BLaER1 (cell line): ENCODE data around the gene ARID1B.

Experiments used
- H3K27ac ChIP-seq: shearing (Covaris generic); formaldehyde crosslinking; 2 replicates; pipeline ENCODE4 v1.8.1; 2022
- H3K27me3 ChIP-seq: shearing (Covaris generic); formaldehyde crosslinking; 2 replicates; pipeline ENCODE4 v1.8.1; 2022
- H3K36me3 ChIP-seq: shearing (Covaris generic); formaldehyde crosslinking; 2 replicates; pipeline ENCODE4 v1.8.1; 2022
- H3K4me1 ChIP-seq: shearing (Covaris generic); formaldehyde crosslinking; 2 replicates; pipeline ENCODE4 v1.8.1; 2022
- H3K4me2 ChIP-seq: shearing (Covaris generic); formaldehyde crosslinking; 2 replicates; pipeline ENCODE4 v1.8.1; 2022
- H3K4me3 ChIP-seq: shearing (Covaris generic); formaldehyde crosslinking; 2 replicates; pipeline ENCODE4 v1.8.1; 2022
- H3K9ac ChIP-seq: shearing (Covaris generic); formaldehyde crosslinking; 2 replicates; pipeline ENCODE4 v1.8.1; 2022
- H3K9me3 ChIP-seq: shearing (Covaris generic); formaldehyde crosslinking; 2 replicates; pipeline ENCODE4 v1.8.1; 2022
- H4K20me1 ChIP-seq: shearing (Covaris generic); formaldehyde crosslinking; 2 replicates; pipeline ENCODE4 v1.8.1; 2022
- Cebpa-rat ChIP-seq: shearing (Covaris generic); IDR thresholded peaks from 2 replicates; pipeline ENCODE4 v1.8.1; 2022

Gene ARID1B

DNA sequence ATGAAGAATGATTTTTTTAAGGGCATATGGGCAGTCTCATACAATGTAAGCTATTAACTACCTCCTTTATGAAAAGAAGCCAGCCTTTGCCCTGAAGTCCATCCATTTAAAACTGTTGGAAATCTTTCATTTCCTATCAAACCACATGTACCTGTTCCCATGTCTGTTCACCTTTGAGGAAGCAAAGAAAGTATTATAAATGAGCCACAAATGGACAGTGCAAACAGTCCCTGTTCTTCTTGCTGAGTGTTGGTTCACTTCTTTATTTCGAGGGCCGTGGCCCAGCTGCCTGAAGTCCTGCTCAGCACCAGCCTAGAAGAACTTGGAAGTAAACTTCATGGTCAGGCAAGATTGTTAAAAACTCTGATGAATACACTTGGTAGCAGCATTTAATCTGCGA lies 433.8 kb downstream of the ARID1B start:
- H3K27ac ChIP-seq = no peak overlapping the region
- H3K27me3 ChIP-seq = no peaks in the 10 kb centered on the region
- H3K36me3 ChIP-seq = peaks cover 40% of the 10 kb centered on the region
- no peaks in the 10 kb centered on the region for H4K20me1 ChIP-seq
- H3K9me3 ChIP-seq = no peaks in the 10 kb centered on the region
- H3K4me2 ChIP-seq = no peak overlapping the region
- H3K4me3 ChIP-seq = no peak overlapping the region
- peaks cover 5% of the 10 kb centered on the region; the same call in 1 of the 2 replicates for H3K4me1 ChIP-seq
- no peak overlapping the region for H3K9ac ChIP-seq
- TF ChIP-seq Cebpa-rat = no peak

DNA sequence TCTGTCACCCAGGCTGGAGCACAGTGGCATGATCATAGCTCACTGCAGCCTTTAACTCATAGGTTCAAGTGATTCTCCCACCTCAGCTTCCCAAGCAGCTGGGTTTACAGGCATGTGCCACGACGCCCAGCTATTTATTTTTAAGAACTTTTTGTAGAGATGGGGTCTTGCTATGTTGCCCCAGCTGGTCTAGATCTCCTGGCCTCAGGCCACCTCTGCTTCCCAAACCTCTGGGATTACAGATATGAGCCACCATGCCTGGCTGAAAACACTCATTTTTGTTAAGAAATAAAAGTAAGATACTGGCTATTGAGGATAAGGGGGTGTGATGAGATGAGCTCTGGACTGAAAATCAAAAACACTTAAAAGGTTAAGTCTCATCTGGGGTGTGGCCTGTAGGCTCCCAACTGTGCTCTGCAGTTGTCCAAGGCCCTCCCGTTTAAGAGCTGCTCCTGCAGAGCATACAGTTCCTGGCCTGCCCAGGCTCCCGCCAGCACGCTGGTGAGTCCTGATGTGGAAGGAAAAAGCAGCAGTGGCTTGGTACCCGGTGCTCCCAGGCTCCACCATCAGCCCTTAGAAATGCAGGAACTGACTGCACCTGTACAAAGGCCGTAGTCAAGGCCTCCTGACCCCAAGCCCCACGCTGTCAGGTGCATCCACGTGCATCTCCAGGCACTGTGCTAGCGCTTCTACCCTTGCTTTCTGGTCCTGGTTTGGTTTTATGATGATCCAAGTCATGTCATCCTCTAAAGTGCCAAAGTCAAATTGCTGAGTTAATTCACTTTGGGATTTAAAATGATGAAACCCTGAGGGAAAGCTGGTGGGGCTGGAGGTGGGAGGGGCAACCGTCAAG lies 434.7 kb downstream of the ARID1B start:
- no peak overlapping the region for H3K4me2 ChIP-seq
- peaks cover 5% of the 10 kb centered on the region; the same call in 1 of the 2 replicates for H3K4me1 ChIP-seq
- peaks cover 32% of the 10 kb centered on the region for H3K36me3 ChIP-seq
- no peaks in the 10 kb centered on the region for H3K27me3 ChIP-seq
- TF ChIP-seq Cebpa-rat = no peak
- H3K9ac ChIP-seq = no peak overlapping the region
- no peak overlapping the region for H3K4me3 ChIP-seq
- no peaks in the 10 kb centered on the region for H4K20me1 ChIP-seq
- no peaks in the 10 kb centered on the region for H3K9me3 ChIP-seq
- no peak overlapping the region for H3K27ac ChIP-seq

DNA sequence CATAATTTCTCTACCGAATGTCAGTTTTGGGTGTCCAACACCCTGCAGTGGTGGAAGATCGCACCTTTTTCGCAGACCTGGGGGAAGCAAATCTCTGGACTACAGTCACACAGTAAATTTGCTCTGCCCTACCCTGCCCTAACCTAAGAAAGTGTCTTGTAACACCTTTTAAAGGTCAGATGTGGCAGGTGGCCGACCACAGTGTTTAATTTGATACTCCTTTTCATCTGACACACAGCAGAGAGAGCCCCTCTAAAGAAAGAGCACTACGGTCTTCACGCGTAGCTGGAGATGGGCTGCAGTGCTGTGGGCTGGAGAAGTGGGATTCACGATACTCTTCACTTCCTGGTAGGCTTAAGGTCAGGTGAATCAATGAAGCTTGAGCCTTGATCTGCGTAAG lies 436.2 kb downstream of the ARID1B start:
- Histone ChIP-seq H3K36me3 (peaks cover 16% of the 10 kb centered on the region; the same call in 1 of the 2 replicates), H3K9me3 (no peaks in the 10 kb centered on the region), H3K9ac (no peak overlapping the region), H3K27me3 (no peaks in the 10 kb centered on the region), H3K4me3 (no peak overlapping the region), H3K4me1 (peaks cover 9% of the 10 kb centered on the region; the same call in 1 of the 2 replicates), H3K4me2 (no peak overlapping the region), H4K20me1 (no peaks in the 10 kb centered on the region), H3K27ac (no peak overlapping the region)
- no peak for TF ChIP-seq Cebpa-rat

DNA sequence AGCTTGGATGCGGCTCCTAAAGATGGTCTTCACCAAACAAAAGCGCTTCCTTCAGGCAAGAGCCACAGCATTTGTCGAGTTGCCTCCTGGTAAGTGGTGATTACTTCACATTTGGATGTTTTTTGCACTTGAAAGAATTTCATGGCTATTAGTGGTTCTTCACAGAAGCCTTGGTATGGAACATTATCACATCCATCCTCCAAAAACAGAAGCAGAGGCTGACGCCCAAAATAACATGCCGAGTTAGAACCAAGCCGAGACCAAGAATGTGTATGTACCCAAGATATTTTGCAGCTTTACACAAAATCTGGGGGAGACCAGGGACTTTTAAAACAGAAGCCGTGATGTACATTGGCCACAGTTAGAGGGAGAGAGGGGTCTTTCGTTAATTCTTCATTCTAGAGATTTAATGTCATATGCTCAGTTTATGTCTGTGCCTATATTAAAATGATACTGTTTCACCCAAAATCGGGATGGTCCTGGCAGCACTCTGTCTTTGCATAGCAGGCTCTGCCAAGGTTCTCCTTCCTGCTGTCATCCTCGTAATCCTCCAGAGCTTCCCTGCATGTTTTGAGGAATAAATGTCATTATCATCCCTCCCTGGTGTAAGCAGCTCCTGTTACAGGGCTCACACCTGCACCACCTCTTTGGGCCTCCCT lies 436.9 kb downstream of the ARID1B start:
- peaks cover 15% of the 10 kb centered on the region; the same call in 1 of the 2 replicates for H3K36me3 ChIP-seq
- H4K20me1 ChIP-seq = no peaks in the 10 kb centered on the region
- no peak overlapping the region for H3K4me2 ChIP-seq
- no peaks in the 10 kb centered on the region for H3K27me3 ChIP-seq
- peaks cover 11% of the 10 kb centered on the region; the same call in 1 of the 2 replicates for H3K4me1 ChIP-seq
- no peaks in the 10 kb centered on the region for H3K9me3 ChIP-seq
- H3K4me3 ChIP-seq = no peak overlapping the region
- no peak overlapping the region for H3K9ac ChIP-seq
- no peak overlapping the region for H3K27ac ChIP-seq
- TF ChIP-seq Cebpa-rat = no peak

DNA sequence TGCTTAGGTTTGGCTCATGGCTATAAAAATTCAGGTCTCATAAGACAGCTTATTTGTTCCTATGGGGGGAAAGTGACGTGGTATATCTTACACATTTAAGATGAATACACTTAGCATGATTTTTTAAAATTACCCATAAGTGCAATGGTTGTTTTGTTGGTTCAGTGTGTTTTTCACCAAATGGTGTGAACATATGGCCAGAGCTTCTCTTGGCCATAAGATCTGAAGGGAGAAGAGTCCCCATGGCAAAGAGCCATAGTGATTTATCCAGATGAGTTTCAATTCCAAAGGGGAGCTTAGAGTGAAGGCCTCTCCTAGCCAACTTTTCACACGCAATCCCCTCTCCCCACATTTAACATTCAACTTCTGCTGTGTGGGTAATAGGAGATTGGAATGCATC lies 438.5 kb downstream of the ARID1B start:
- no peak overlapping the region for H3K4me2 ChIP-seq
- H3K27me3 ChIP-seq = peaks cover 3% of the 10 kb centered on the region; the same call in 1 of the 2 replicates
- no peaks in the 10 kb centered on the region for H4K20me1 ChIP-seq
- no peaks in the 10 kb centered on the region for H3K9me3 ChIP-seq
- H3K4me1 ChIP-seq = peaks cover 14% of the 10 kb centered on the region; the same call in 1 of the 2 replicates
- no peak overlapping the region for H3K4me3 ChIP-seq
- no peak overlapping the region for H3K27ac ChIP-seq
- 0 out of 2 replicates have a peak, but pooled peaks cover 6% of the 10 kb centered on the region for H3K36me3 ChIP-seq
- no peak overlapping the region for H3K9ac ChIP-seq
- no peak for TF ChIP-seq Cebpa-rat

DNA sequence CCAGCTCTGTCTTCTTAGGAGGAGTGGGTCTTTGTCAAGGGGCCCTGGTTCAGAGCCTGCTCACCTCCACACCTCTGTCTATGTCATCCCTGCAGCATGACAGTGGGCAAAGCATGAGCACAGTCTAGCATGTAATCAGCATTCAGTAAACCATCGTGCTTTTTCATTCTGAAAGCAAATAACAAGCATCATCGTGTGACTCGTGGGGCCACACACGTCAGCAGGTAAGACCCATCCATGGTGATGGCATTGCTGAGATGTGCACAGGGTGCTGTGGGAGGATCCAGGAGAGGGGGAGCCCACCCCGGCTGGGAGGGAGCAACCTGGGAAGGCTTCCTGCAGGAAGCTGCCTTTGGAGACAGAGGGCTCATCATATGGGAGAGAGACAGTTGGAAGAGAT lies 439.4 kb downstream of the ARID1B start:
- peaks cover 12% of the 10 kb centered on the region for H3K27me3 ChIP-seq
- H3K9ac ChIP-seq = no peak overlapping the region
- TF ChIP-seq Cebpa-rat = no peak
- H3K27ac ChIP-seq = no peak overlapping the region
- H3K9me3 ChIP-seq = no peaks in the 10 kb centered on the region
- H3K4me2 ChIP-seq = no peak overlapping the region
- no peak overlapping the region for H3K4me3 ChIP-seq
- no peaks in the 10 kb centered on the region for H4K20me1 ChIP-seq
- H3K36me3 ChIP-seq = no peaks in the 10 kb centered on the region
- peaks cover 20% of the 10 kb centered on the region for H3K4me1 ChIP-seq

DNA sequence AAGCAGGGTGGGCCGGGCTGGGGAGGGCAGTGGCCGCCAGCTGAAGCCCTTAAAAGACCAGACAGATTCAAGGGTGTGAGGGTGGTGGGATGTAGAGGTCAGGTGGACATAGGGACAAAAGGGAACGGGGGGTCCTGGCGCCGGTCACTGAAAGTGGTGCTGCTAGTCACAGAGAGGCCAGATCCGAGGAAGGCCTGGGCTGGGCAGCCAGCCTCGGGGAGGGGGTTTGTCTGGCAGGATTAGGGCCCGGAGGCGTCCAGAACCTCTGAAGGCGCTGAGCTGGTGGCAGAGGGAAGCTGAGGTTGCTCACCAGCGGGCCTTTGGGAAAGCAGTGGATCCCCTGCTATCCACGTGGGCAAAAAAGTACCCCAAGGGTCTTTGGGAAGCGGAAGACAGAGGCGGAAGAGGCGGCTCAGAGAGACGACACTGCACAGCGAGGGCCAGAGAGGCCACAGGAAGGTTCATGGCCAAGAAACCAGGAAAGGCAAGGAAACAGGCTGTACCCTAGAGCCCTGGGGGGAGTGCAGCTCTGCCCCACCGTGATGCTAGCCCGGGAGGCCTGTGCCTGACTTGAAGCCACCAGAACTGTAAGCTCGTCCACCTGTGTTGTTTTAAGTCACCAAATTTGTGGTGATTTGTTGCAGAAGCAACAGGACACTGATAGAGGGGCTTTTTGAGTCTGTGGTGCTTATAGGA lies 440.2 kb downstream of the ARID1B start:
- Histone ChIP-seq H3K27ac (no peak overlapping the region), H3K36me3 (no peaks in the 10 kb centered on the region), H4K20me1 (no peaks in the 10 kb centered on the region), H3K9ac (no peak overlapping the region), H3K4me2 (no peak overlapping the region), H3K4me3 (no peak overlapping the region), H3K9me3 (no peaks in the 10 kb centered on the region), H3K4me1 (peaks cover 22% of the 10 kb centered on the region), H3K27me3 (peaks cover 19% of the 10 kb centered on the region)
- no peak for TF ChIP-seq Cebpa-rat

DNA sequence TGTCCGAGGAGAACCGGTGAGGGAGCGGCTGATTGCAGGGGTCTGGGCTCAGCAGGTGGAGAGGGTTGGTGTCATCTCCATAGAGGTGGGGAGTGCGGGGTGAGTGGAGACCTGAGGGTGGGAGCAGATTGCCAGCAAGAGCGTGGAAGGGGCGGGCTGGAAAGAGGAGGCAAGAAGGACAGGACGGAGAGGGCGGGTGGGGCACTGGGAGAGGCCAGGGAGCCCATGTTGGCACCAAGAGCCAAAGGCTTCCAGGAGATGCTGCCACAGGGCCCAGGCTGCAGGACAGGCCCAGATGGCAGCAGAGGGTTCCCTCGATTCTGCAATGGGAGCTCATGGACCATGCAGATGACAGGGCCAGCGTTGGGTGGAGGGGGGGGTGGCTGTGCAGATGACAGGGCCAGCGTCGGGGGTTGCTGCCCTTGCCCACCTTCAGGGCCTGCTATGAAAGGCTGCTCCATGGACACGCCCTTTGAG lies 440.8 kb downstream of the ARID1B start:
- Histone ChIP-seq H3K27ac (no peak overlapping the region), H3K9me3 (no peaks in the 10 kb centered on the region)

DNA sequence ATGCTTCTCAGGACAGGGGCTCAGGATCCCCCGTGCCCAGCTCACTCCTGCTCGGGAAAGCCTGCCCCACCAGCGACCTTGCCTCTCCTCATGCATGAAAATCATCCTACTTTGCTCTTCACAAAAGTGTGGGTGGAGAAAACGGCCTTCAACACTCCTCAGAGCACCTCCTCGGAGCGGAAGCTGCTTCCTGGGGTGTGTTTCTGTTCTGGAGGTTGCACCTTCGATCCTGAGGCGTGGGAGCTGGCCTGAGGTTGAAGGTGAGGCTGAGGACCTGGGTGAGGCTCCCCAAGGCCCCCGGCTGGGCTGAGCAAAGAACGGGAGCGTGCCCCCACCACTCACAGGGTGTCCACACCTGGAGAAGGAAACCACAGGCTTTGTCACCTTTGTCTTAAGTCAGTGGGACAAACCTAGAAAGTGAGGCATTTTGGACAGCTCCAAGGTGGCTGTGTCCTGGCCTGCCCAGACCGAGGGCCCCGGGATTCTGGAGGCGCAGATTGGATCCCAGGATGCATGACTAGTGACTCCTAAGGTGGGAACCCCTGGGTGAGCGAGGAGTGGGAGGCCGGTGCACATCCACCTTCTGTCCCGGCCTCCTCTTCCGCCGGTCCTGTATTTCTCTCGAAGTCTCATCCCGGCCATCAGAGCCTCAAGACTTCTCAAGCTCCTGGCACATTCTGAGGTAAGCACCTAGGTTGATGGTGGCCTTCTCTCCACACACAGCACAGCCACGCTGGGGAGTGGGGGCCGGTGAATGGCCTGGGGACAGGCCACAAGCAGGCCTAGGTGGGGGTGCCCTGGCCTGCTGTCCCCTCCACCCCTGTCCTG lies 441.4 kb downstream of the ARID1B start:
- H3K36me3 ChIP-seq = no peaks in the 10 kb centered on the region
- no peak overlapping the region for H3K4me3 ChIP-seq
- H3K27ac ChIP-seq = 0 out of 2 replicates have a peak overlapping the region, but pooled peaks have one; percentile 22
- TF ChIP-seq Cebpa-rat = no peak
- H3K4me1 ChIP-seq = peaks cover 35% of the 10 kb centered on the region
- H4K20me1 ChIP-seq = no peaks in the 10 kb centered on the region
- H3K4me2 ChIP-seq = no peak overlapping the region
- no peaks in the 10 kb centered on the region for H3K9me3 ChIP-seq
- peaks cover 19% of the 10 kb centered on the region for H3K27me3 ChIP-seq
- H3K9ac ChIP-seq = no peak overlapping the region

More for the DNA sequence above, 440.8 kb downstream of the ARID1B start:
- Histone ChIP-seq H3K4me1 (peaks cover 28% of the 10 kb centered on the region), H3K27me3 (peaks cover 19% of the 10 kb centered on the region), H3K4me2 (no peak overlapping the region), H3K9ac (no peak overlapping the region), H4K20me1 (no peaks in the 10 kb centered on the region), H3K4me3 (no peak overlapping the region), H3K36me3 (no peaks in the 10 kb centered on the region)
- no peak for TF ChIP-seq Cebpa-rat
